GM19193 (cell line): ENCODE results near the gene MGA.

Experiments used
- POLR2A ChIP-seq: IDR thresholded peaks from 4 replicates; pipeline ENCODE4 v1.6.1; 2011; ENCODE audit not compliant: insufficient read depth, insufficient read length; ENCODE audit errors: extremely low read depth

MGA gene

DNA sequence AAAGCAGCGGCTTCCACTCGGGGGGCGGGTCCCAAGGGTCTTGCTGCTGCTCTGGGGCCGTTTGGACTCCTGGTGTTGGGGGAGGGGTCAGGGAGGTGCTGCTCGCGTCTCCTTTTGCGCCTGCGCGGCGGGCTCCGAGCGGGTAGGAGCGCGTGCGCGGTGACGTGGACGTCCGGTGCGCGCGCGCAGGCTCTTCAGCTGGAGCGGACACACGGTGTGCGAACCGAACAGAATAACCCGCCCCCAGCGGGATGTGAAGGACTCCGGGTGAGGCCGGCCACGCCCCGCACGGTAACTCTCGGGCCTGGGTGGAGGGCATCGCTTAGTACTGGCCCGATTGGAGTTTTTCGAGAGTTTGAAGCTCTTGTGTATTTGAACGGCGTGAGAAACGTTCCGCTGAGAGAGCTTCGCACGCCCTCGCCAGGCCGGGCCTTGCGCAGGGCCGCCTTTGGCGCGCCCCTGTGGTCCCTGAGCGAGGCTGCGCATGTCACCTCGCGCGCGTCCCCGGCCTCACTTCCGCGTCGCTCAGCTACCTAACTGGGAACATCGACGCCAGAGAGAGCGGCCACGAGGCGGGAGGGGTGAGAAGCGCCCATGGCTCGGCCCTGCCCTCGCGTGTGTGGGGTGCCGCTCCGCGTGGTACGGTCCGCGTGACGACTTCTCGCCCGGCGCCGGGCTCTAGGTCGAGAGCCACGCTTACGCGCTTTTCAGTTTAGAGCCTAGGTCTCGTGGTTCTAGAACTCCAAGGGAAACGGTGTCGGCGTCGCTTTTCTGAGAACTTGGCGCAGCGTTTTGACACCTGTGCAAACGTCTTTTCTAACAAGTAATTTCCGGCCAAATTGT, at the start of gene MGA:
Gene MGA (plus strand): TSS at position 171 of the 843 bp plus-strand sequence.
- peak; percentile 84 for TF ChIP-seq POLR2A

DNA sequence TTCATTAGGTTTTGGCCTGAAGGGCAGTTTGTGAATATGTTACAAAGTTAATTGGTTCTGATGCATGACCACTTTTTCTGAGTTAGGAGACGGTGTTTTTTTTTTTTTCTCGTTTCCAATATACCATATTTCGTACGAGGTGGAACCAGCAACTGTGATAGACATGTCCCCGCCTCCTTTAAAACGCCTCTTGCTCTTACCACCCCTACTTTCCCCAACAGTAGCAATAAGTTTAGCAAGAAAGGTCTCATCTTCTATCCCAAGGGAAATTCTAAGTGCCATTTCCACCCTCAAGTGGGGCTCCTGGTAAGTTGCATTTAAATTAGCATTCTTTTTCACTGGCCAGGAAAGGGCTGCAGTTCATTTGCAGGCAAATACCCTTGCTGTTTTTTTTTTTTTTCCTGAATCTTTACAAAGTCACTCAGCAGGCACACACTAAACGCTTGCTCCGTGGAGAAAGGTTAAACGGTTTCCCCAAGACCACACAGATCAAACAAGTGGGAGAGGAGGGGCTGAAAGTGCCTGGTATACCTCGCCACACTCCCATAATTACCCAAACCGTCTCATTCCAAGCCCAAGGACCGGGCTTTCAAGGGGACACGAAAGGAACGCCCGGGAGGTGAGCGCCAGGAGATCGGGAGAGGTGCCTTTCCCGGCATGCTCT, 39.5 kb upstream of the MGA start:
- no peak for TF ChIP-seq POLR2A

DNA sequence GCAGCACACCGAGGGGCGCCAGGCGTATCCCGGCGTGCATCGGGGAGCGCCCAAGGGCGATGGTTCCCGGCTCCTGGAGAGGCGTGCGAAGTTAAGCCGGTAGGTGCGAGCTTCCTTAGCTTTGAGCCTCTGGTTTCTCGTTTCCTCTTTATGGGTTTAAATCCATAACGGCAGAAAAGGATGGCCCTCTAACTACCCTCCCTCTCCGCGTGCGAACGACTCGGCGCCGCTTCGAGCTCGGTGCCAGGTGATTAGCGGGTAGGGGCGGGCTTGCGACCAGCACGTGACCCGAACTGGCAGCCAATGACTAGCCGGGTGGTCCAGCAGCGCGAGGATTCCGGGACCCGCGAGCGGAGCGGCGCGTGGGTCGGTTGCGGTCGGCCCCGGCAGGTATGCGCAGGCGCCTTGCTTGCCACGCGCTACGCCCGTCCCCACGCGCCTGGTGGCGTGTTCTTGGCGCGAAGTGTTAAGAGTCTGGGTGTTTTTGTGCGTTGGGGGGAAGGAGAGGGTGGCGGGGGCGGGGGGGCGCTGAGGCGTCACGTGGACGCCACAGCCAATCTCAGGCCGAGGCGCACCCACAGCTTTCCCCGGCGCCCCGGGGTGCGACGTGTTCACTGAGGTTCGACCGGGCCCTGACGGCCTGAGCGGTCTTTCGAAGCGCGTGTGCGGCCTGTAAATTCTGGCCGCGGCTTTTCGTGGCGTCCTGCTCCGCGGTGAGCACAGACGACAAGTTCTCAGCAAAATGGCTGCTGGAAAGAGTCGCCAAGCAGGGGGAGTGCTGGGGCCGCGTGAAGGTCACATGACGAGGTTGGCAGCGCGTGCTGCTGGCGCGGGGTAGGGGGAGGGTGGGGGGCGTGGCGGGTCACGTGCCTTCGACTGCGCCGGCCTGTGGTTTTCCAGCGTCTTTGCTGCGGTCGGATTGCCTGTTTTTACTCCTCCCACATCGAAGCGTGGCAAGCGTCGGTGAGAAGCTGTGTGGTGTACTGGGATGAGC, 38.7 kb upstream of the MGA start:
- no peak for TF ChIP-seq POLR2A

DNA sequence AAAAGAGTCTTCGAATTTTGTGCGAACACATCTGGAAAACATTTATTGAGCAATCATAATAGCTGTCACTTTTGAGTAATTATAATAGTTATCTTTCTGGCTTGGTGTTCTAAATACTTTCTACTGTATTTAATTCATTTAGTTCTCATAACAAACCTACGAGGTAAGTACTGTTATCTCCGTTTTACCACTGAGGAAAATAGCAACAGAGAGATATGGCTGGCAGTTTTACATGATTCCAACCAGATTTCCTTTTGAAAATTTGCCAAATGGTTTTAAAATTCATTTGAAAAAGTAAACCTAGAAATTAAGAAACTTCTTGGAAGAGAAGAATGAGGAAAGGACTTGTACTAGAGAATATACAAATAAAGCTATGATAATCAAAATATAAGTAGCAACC, 37.3 kb upstream of the MGA start:
- no peak for TF ChIP-seq POLR2A

DNA sequence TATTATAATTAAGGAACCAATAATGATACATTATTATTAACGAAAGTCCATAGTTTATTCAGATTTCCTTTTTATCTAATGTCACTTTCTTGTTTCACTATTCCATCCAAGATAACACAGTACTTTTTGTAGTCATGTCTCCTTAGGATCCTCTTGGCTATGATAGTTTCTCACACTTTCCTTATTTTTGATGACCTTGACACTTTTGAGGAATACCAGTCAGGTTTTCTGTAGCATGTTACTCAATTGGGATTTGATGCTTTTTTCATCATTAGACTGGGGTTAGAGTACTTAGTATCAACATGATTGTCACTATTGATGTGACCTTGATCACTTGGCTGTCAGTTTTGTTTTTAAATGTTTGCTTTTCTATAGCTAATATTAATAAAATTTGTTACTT, 33.0 kb upstream of the MGA start:
- no peak for TF ChIP-seq POLR2A

DNA sequence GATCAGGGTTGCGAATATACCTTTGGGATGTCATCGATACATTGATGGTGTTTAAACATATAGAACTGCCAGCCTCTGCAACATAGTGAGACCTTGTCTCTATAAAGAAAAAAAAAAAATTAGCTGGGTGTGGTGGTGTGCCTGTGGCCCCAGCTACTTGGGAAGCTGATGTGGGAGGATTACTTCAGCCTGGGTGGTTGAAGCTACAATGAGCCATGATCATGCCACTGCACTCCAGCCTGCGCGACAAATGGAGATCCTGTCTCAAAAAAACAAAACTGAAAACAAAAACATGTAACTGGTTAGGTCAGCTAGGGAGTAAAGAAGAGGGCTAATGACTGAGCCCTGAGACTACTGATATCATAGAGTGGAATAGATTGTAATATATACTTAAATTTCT, 30.7 kb upstream of the MGA start:
- TF ChIP-seq POLR2A, result no peak

DNA sequence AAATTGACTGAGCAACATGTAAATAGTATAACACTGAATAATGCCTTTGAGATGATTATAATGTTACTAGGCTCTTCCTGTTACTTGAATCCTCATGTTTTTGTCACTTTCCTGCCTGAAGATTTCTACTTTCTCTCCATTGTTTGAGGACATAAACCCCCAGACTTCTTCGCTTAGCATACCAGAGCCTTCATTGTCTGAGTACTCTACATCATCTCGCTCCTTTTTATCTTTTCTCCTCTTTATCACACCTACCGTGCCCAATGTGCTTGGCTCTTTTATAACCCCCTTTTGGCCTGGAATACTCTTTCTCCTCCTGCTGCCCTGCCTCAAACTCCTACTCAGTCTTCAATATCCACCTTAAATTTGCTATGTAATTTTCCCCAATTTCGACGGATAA, 30.3 kb upstream of the MGA start:
- TF ChIP-seq POLR2A, result no peak

DNA sequence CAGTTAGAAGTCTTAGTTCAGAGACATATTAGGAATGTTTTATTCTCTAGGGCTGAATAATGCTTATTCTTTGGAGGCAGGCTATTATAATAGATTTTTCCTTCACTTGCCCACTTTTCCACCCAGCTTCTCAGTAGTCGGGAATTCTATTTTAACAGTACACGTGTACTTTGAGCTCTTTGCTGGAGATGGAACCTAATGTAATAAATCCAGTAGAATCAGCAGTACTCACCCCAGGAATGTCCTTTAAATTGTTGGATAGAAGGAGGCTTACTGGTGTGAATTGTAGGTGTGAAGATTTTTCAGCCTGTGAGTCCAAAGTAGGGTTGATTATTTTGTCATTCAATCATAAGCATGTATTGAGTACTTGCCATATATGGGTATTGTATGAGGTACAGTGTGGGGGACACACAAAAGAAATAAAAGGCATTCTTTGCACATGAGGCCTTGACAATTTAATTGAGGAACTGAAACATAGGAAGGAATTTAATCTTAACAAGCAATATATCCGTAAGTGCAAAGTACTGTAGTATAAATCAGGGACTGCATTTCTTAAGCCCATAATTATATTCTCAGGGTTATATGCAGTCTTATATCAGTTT, 29.5 kb upstream of the MGA start:
- TF ChIP-seq POLR2A, result no peak

DNA sequence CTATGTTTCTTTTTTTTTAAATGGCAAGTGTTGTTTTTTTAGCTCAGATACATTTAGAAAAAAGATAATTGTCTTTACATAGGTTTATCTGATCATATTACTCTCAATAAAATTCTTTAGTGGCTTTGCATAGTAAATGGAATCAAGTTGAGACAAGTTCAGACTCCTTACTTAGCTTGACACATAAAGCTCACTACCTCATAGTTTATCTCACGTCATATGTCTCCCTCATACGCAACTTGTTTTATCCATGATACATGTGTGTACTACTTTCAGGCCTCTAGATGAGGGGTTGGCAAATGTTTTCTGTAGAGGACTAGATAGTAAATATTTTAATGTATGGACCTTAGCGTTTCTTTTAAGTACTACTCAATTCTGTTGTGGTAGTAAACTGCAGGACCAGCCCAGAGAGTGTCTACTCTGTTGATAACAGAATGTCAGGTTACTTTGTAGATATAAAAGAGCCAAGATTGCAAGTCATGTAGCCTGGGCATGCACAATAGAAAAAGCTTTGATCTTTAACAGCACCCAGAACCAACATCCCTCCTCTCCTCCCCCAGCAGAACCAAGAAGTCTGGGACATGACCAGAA, 28.2 kb upstream of the MGA start:
- TF ChIP-seq POLR2A, result no peak

DNA sequence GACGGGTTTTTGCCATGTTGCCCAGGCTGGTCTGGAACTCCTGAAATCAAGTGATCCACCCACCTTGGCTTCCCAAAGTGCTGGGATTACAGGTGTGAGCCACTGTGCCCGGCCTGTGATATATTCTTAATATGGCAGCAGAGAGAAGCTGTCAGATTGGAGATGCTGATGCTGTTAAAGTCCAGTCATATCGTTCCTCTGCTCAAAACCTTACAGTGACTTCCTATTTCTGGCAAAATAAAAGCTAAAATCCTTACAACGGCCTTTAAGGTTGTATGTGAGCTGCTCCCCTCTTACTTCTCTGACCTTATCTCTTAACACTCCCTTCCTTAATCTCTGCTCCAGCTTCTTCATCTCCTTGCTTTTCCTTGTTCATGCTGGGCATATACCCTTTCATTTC, 26.6 kb upstream of the MGA start:
- no peak for TF ChIP-seq POLR2A

DNA sequence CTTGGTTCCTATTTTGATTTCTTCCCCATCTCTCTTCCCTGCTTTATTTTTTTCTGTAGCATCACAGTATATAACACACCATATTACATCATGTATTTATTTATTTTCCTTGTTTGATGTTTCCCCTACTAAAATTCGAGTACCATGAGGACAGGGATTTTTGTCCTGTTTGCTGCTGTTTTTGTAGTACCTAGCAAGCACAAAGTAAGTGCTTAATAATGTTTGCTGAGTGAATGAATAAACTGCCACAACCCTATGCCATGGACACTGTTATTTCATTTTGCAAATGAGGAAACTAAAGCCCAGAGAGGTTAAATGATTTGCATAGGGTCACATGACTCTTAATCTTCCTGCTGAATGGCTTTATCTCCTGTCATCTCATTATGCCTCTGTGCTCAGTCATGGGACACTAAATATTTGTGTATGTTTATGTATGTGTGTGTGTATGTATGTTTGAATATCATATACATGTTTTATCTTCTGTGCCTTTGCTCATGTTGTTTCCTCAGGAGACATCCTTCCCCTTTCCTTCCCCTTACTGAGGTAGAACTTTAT, 26.1 kb upstream of the MGA start:
- TF ChIP-seq POLR2A, result no peak

DNA sequence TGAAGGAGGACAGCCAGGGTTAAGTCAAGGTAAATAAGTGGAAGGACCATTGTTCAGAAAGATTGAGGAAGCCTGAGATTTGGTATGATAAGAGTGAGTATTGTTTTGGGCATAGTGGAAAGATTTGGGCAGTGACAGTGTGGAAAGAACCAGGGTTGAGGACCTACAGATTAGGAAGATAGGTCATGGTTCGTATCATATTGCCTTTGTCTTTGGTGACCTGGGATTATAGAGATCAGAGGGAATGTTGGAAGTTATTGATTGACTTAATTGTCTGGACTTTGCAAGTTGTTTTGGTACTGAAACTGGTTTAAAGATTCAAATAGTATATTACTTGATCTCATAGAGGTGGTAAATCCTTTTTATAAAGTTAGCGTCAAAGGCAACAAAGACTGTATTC, 23.1 kb upstream of the MGA start:
- TF ChIP-seq POLR2A, result no peak

DNA sequence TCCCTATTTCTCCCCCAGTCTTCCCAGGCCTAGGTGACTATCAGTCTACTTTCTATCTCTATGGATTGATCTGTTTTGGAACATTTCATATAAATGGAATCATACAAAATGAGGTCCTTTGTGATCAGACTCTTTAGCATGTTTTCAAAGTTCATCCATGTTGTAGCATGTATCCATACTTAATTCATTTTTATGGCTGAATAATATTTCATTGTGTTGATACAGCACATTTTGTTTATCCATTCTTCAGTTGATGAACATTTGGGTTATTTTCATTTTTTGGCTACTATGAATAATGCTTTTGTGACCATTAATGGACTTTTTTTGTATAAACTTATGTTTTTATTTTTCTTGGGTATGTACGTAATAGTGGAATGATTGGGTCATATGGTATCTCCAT, 19.2 kb upstream of the MGA start:
- TF ChIP-seq POLR2A, result no peak

DNA sequence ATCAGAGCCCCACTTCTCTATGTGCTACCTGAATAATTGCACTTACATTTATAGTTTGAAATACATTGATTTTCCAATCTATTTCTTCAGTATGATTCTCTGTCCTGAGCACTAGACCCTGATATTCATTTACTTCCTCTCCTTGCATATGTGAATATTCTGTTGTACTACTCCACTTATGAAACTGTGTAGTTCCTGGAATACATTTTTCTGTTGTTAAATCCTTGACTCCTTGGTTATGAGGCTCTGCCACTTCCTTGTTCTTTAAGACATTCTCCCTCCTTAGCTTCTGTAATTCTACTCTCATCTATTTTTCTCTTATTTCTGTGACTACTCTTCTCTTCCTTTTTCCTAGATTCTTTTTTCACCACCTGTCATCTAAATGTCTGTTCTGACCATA, 12.9 kb upstream of the MGA start:
- TF ChIP-seq POLR2A, result no peak

DNA sequence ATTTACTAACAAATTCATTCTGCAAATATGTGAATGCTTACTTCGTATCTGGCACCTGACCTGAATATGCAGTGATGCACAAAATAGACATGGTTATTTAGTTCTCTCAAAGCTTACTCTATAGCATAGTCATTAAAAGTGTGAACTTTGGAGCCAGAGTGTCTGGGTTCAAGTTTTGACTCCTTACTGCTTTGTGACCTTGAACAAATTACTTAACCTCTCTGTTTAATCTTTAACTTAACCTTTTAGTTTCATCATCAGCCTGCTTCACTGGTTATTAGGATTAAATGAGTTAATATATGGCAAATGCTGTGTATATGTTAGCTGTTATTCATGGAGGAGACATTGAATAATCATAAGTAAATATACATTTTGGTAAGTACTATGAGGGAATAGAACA, 12.1 kb upstream of the MGA start:
- no peak for TF ChIP-seq POLR2A

DNA sequence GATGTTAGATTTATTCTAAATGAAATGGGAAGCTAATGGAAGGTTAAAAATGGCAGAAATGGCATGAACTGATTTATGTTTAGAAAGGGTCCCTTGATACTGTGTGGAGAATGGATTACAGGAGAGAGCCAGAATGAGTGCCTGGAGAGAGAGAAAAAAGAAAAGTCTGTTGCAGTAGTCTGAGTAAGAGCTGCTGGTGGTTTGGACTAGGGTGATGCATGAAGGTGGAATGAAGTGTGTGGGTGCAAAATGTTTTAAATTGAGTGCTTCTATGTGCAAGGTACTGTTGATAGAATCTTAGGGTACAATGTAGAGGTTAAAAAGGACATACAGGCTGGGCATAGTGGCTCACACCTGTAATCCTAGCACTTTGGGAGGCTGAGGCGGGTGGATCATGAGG, 11.4 kb upstream of the MGA start:
- TF ChIP-seq POLR2A, result no peak
